Endothelial cell of umbilical vein (primary cell): ENCODE data around the gene SHISA9. TPM values are rescaled to one million over a fixed set of nuclear protein-coding genes. Genes with fewer than 3 reads are reported as not detected.

ENCODE experiments used
- BruUV-seq: library from RNA; stranded (reverse); fragments of 400-500 nt; replicated peaks from 2 replicates; lab custom pipeline; 2021; lab: Mats Ljungman, UMichigan
- CTCF ChIA-PET: fragments of 300-600, 350-600 bp; sonication (Branson Sonifier 250); formaldehyde crosslinking; loops from one replicate; lab custom pipeline; 2021; ENCODE audit warnings: antibody characterized with exemption, inconsistent platforms; lab: Charles Lee
- POLR2A ChIA-PET: fragments of 300-600, 350-600 bp; sonication (Branson Sonifier 250); formaldehyde crosslinking; loops from one replicate; lab custom pipeline; 2021; ENCODE audit warnings: antibody characterized with exemption, inconsistent platforms; lab: Charles Lee
- DNase-seq: peaks from one replicate; pipeline ENCODE4 v3.0.0-alpha.2; 2011; ENCODE audit warnings: low read depth, low spot score
- FAIRE-seq: peaks from 2 replicates; lab custom pipeline; 2011; peaks lifted over from hg19 to GRCh38; lab: Jason Lieb, UNC
- H2AFZ ChIP-seq: 2 replicates; pipeline ENCODE4 v1.6.0; 2012; ENCODE audit warnings: low read depth, low read length, control low read depth, inconsistent platforms
- H3K27ac ChIP-seq: 2 replicates; pipeline ENCODE4 v1.5.1; 2011; ENCODE audit warnings: low read depth, mild to moderate bottlenecking, control low read depth, low read length, moderate library complexity; ENCODE audit not compliant: insufficient read depth
- H3K27me3 ChIP-seq, 2 experiments: 2 replicates each; pipeline versions ENCODE4 v1.6.0 to v1.6.1; 2011; ENCODE audit warnings: low read length in 2 of 2, mixed read lengths in 1 of 2; ENCODE audit not compliant: control insufficient read depth in 2 of 2, insufficient read depth in 2 of 2
- H3K36me3 ChIP-seq, 2 experiments: 2 replicates in 1 of 2; 3 replicates in 1 of 2; pipeline ENCODE4 v1.5.1; 2011; ENCODE audit warnings: low read length in 2 of 2, mild to moderate bottlenecking in 1 of 2, moderate library complexity in 1 of 2; ENCODE audit not compliant: control insufficient read depth in 2 of 2, insufficient read depth in 2 of 2; ENCODE audit errors: extremely low read depth in 1 of 2
- H3K4me1 ChIP-seq: 3 replicates; pipeline ENCODE4 v1.5.1; 2011; ENCODE audit warnings: mild to moderate bottlenecking, low read length; ENCODE audit not compliant: control insufficient read depth, insufficient read depth; ENCODE audit errors: extremely low read depth
- H3K4me2 ChIP-seq: 2 replicates; pipeline ENCODE4 v1.6.1; 2011; ENCODE audit warnings: low read length, control low read depth, mixed read lengths; ENCODE audit not compliant: insufficient read depth
- H3K4me3 ChIP-seq, 3 experiments: fragments of 200-600 bp in 1 of 3; sonication (generic), shearing (Covaris generic) in 1 of 3; replicated peaks in 1 of 3; 2 replicates each; pipeline ENCODE4 v1.5.1; 2011 to 2016; ENCODE audit warnings: control low read depth in 3 of 3, low read length in 3 of 3, mild to moderate bottlenecking in 2 of 3, inconsistent platforms in 1 of 3, low read depth in 1 of 3, moderate library complexity in 1 of 3; ENCODE audit not compliant: insufficient read depth in 1 of 3
- H3K79me2 ChIP-seq: 2 replicates; pipeline ENCODE4 v1.6.0; 2012; ENCODE audit warnings: low read length, inconsistent platforms; ENCODE audit not compliant: control insufficient read depth, insufficient read depth
- H3K9ac ChIP-seq: replicated peaks from 2 replicates; pipeline ENCODE3; 2011; ENCODE audit warnings: low read length, control low read depth; ENCODE audit not compliant: insufficient read depth; ENCODE audit errors: extremely low read depth
- H3K9me1 ChIP-seq: replicated peaks from 3 replicates; pipeline ENCODE4 v1.6.0; 2011; ENCODE audit warnings: mild to moderate bottlenecking, low read length; ENCODE audit not compliant: control insufficient read depth, insufficient read depth; ENCODE audit errors: extremely low read depth
- H3K9me3 ChIP-seq: replicated peaks from 2 replicates; pipeline ENCODE4 v1.5.1; 2012; ENCODE audit warnings: low read length, inconsistent platforms; ENCODE audit not compliant: control insufficient read depth, insufficient read depth
- H4K20me1 ChIP-seq: replicated peaks from 2 replicates; pipeline ENCODE3; 2011; ENCODE audit warnings: mild to moderate bottlenecking, low read length; ENCODE audit not compliant: control insufficient read depth, insufficient read depth; ENCODE audit errors: extremely low read depth
- CTCF ChIP-seq, 2 donors: IDR thresholded peaks; 1 replicate in 1 of 2; 2 replicates in 1 of 2; pipeline ENCODE4 v1.5.1; 2011; ENCODE audit warnings: low read length in 2 of 2, mild to moderate bottlenecking in 2 of 2, moderate library complexity in 2 of 2, control low read depth in 1 of 2, inconsistent platforms in 1 of 2, low read depth in 1 of 2; ENCODE audit not compliant: insufficient read depth in 1 of 2; ENCODE audit errors: extremely low read depth in 1 of 2
- EZH2 ChIP-seq: IDR thresholded peaks from 2 replicates; pipeline ENCODE4 v1.6.1; 2012; ENCODE audit warnings: borderline replicate concordance, low read depth, mild to moderate bottlenecking, moderate library complexity, low read length, inconsistent platforms; ENCODE audit not compliant: severe bottlenecking
- FOS ChIP-seq: IDR thresholded peaks from 2 replicates; pipeline ENCODE4 v1.6.1; 2011; ENCODE audit warnings: mild to moderate bottlenecking, low read length, moderate library complexity, borderline replicate concordance; ENCODE audit not compliant: insufficient read depth
- GATA2 ChIP-seq: IDR thresholded peaks from 2 replicates; pipeline ENCODE4 v1.7.0; 2011; ENCODE audit warnings: low read depth, mild to moderate bottlenecking, moderate library complexity, mixed read lengths, low read length; ENCODE audit not compliant: insufficient read length, insufficient read depth
- JUN ChIP-seq: IDR thresholded peaks from 2 replicates; pipeline ENCODE4 v1.6.1; 2011; ENCODE audit warnings: borderline replicate concordance, low read depth; ENCODE audit not compliant: insufficient read length, insufficient read depth
- MAX ChIP-seq: IDR thresholded peaks from 2 replicates; pipeline ENCODE4 v1.6.1; 2011; ENCODE audit not compliant: insufficient read depth, insufficient read length
- MYC ChIP-seq: IDR thresholded peaks from one replicate; pipeline ENCODE4 v1.6.1; 2011; ENCODE audit warnings: mild to moderate bottlenecking, low read depth, low read length
- POLR2A ChIP-seq: IDR thresholded peaks from 2 replicates; pipeline ENCODE4 v1.6.1; 2012; ENCODE audit warnings: low read depth, mild to moderate bottlenecking, control low read depth, low read length
- POLR2AphosphoS5 ChIP-seq: IDR thresholded peaks from 2 replicates; pipeline ENCODE4 v1.6.1; 2012; ENCODE audit warnings: low read depth, mild to moderate bottlenecking, control low read depth, low read length, moderate library complexity; ENCODE audit not compliant: insufficient read depth
- dilution Hi-C: fragments of 300-500 bp; cut with MboI; formaldehyde crosslinking; loops from one replicate; pipeline ENCODE4 v1.15.0; 2019; ENCODE audit warnings: low sequenced_read_pairs; ENCODE audit not compliant: extremely low pct_ligation_motif_present
- intact Hi-C: fragments of 100-400 bp; cut with micrococcal nuclease; formaldehyde crosslinking; loops from one replicate; pipeline ENCODE4 v1.10.0; 2022
- polyA plus RNA-seq, 4 experiments: library from polyadenylated mRNA; depleted of rRNA in 3 of 4; stranded (reverse) in 3 of 4; unstranded in 1 of 4; fragments of >200 nt; gene quantifications; 2 replicates each; pipeline versions ENCODE4 v1.2.1 to v1.2.3, GENCODE V29; 2011 to 2012; ENCODE audit warnings: missing spikeins in 1 of 4
- total RNA-seq: library from RNA; stranded (reverse); gene quantifications from 2 replicates; pipeline ENCODE4 v1.2.3, GENCODE V29; 2021

Gene SHISA9
- total and polyA plus RNA-seq, 2 donors (not counting 3 experiments of a cell fraction or from before 2014, with no cell fraction given) = not detected

GRCh38 chr16:12930881-12931280 is 29.5 kb downstream of the SHISA9 start:
- no TSS peak for BruUV-seq
- no peak for FAIRE-seq
- intact Hi-C loops = no loop called here
- H3K9ac ChIP-seq = no peak overlapping the region
- no peaks in the 10 kb centered on the region for H3K9me1 ChIP-seq
- H3K4me3 ChIP-seq = no peak overlapping the region
- H3K4me1 ChIP-seq = no peaks in the 10 kb centered on the region
- no peak overlapping the region for H2AFZ ChIP-seq
- dilution Hi-C loops = no loop called here
- H3K36me3 ChIP-seq = no peaks in the 10 kb centered on the region
- ChIA-PET POLR2A (no interaction called here), CTCF (no interaction called here)
- no peaks in the 10 kb centered on the region for H3K79me2 ChIP-seq
- H3K27ac ChIP-seq = no peak overlapping the region
- no peaks in the 10 kb centered on the region for H3K9me3 ChIP-seq
- H3K27me3 ChIP-seq = no peaks in the 10 kb centered on the region
- no peak for TF ChIP-seq EZH2
- no peak for TF ChIP-seq JUN
- no peak for TF ChIP-seq MAX
- TF ChIP-seq MYC = no peak
- no peak for TF ChIP-seq CTCF (IDR thresholded peaks at IDR 0.05; ENCODE audit: extremely low read depth in 1 of 2, insufficient read depth in 1 of 2, low read depth in 1 of 2, low read length in 2 of 2)
- TF ChIP-seq FOS = no peak
- TF ChIP-seq POLR2AphosphoS5 = no peak
- no peak for TF ChIP-seq GATA2
- no peak for TF ChIP-seq POLR2A
- no peak for DNase-seq
- H3K4me2 ChIP-seq = no peak overlapping the region
- H4K20me1 ChIP-seq = no peaks in the 10 kb centered on the region
